IMR-90 (cell line): Measurements from ENCODE around the gene TSPO. TPM values are rescaled to one million over a fixed set of nuclear protein-coding genes. Genes with fewer than 3 reads are reported as not detected.

Experiments
- ATAC-seq: fragments of 200-7000 bp; cut with Tn5 transposase; 2 replicates; pipeline ENCODE4 v1.9.1; 2020; ENCODE audit warnings: low read depth, mild to moderate bottlenecking, moderate library complexity
- BruUV-seq: library from RNA; stranded (reverse); fragments of 400-500 nt; replicated peaks from 2 replicates; lab custom pipeline; 2021; lab: Mats Ljungman, UMichigan
- CTCF ChIA-PET: fragments of 300-600 bp; formaldehyde crosslinking; extraction: SDS; loops from one replicate; lab custom pipeline; 2021; ENCODE audit warnings: antibody characterized with exemption; lab: Yijun Ruan, JAX
- POLR2A ChIA-PET: fragments of 300-600 bp; sonication (Branson Sonifier 250); formaldehyde crosslinking; loops from one replicate; lab custom pipeline; 2022; ENCODE audit warnings: antibody characterized with exemption; ENCODE audit not compliant: unreplicated experiment; lab: Charles Lee
- DNase-seq: peaks from one replicate; pipeline ENCODE4 v3.0.0; 2013
- H2AFZ ChIP-seq: replicated peaks from 2 replicates; pipeline ENCODE3; 2013; ENCODE audit warnings: low read length, mild to moderate bottlenecking; ENCODE audit not compliant: poor library complexity
- H2AK5ac ChIP-seq: 2 replicates; pipeline ENCODE4 v1.6.1; 2013; ENCODE audit warnings: low read depth, low read length, inconsistent platforms
- H2AK9ac ChIP-seq: replicated peaks from 2 replicates; pipeline ENCODE3; 2013; ENCODE audit warnings: mild to moderate bottlenecking, low read depth, low read length, moderate library complexity; ENCODE audit not compliant: poor library complexity
- H2BK120ac ChIP-seq: 2 replicates; pipeline ENCODE4 v1.6.1; 2013; ENCODE audit warnings: low read depth, low read length, inconsistent platforms
- H2BK15ac ChIP-seq: 3 replicates; pipeline ENCODE4 v1.6.1; 2013; ENCODE audit warnings: low read depth, low read length, inconsistent platforms
- H2BK20ac ChIP-seq: 2 replicates; pipeline ENCODE4 v1.6.1; 2013; ENCODE audit warnings: low read depth, mild to moderate bottlenecking, inconsistent platforms, low read length, moderate library complexity
- H2BK5ac ChIP-seq: 2 replicates; pipeline ENCODE4 v1.6.1; 2013; ENCODE audit warnings: mild to moderate bottlenecking, low read depth, low read length, inconsistent platforms; ENCODE audit not compliant: poor library complexity, severe bottlenecking
- H3K14ac ChIP-seq: replicated peaks from 2 replicates; pipeline ENCODE4 v1.6.1; 2013; ENCODE audit warnings: low read depth, low read length, inconsistent platforms
- H3K18ac ChIP-seq: 2 replicates; pipeline ENCODE4 v1.6.1; 2013; ENCODE audit warnings: low read depth, low read length, control low read depth
- H3K23ac ChIP-seq: 2 replicates; pipeline ENCODE4 v1.6.1; 2013; ENCODE audit warnings: low read depth, low read length, inconsistent platforms
- H3K27ac ChIP-seq: 2 replicates; pipeline ENCODE4 v1.5.1; 2013; ENCODE audit warnings: mild to moderate bottlenecking, control low read depth, low read length; ENCODE audit not compliant: insufficient read depth
- H3K27me3 ChIP-seq: 2 replicates; pipeline ENCODE4 v1.6.1; 2013; ENCODE audit warnings: low read length; ENCODE audit not compliant: control insufficient read depth, insufficient read depth
- H3K36me3 ChIP-seq: 2 replicates; pipeline ENCODE4 v1.6.1; 2013; ENCODE audit warnings: low read length, mixed read lengths; ENCODE audit not compliant: control insufficient read depth, insufficient read depth
- H3K4ac ChIP-seq: 2 replicates; pipeline ENCODE4 v1.6.1; 2013; ENCODE audit warnings: low read depth, low read length, inconsistent platforms
- H3K4me1 ChIP-seq: 2 replicates; pipeline ENCODE4 v1.6.1; 2013; ENCODE audit warnings: low read length, mixed read lengths; ENCODE audit not compliant: control insufficient read depth, insufficient read depth
- H3K4me2 ChIP-seq: 2 replicates; pipeline ENCODE4 v1.6.1; 2013; ENCODE audit warnings: low read depth, mild to moderate bottlenecking, control low read depth, low read length, moderate library complexity
- H3K4me3 ChIP-seq: 2 replicates; pipeline ENCODE4 v1.5.1; 2013; ENCODE audit warnings: low read depth, mild to moderate bottlenecking, control low read depth, low read length, moderate library complexity; ENCODE audit not compliant: insufficient read depth
- H3K56ac ChIP-seq: 2 replicates; pipeline ENCODE4 v1.6.1; 2013; ENCODE audit warnings: low read length, inconsistent platforms; ENCODE audit not compliant: insufficient read depth; ENCODE audit errors: extremely low read depth
- H3K79me1 ChIP-seq, 2 experiments: 2 replicates each; pipeline ENCODE4 v1.6.1; 2013; ENCODE audit warnings: low read length in 2 of 2, inconsistent platforms in 1 of 2, low read depth in 1 of 2
- H3K9ac ChIP-seq: 2 replicates; pipeline ENCODE4 v1.6.1; 2013; ENCODE audit warnings: low read depth, low read length, control low read depth
- H3K9me1 ChIP-seq: 2 replicates; pipeline ENCODE4 v1.6.1; 2013; ENCODE audit warnings: low read length, inconsistent platforms; ENCODE audit not compliant: insufficient read depth
- H3K9me3 ChIP-seq: 2 replicates; pipeline ENCODE4 v1.6.1; 2013; ENCODE audit warnings: low read length; ENCODE audit not compliant: control insufficient read depth, insufficient read depth
- H4K20me1 ChIP-seq: 2 replicates; pipeline ENCODE4 v1.6.1; 2013; ENCODE audit warnings: low read length, inconsistent platforms; ENCODE audit not compliant: insufficient read depth
- H4K5ac ChIP-seq: 2 replicates; pipeline ENCODE4 v1.6.1; 2013; ENCODE audit warnings: mild to moderate bottlenecking, low read depth, low read length, control low read depth
- H4K8ac ChIP-seq, 2 experiments: 2 replicates each; pipeline ENCODE4 v1.6.1; 2013; ENCODE audit warnings: low read depth in 2 of 2, low read length in 2 of 2, control low read depth in 1 of 2, inconsistent platforms in 1 of 2
- H4K91ac ChIP-seq: 2 replicates; pipeline ENCODE4 v1.6.1; 2013; ENCODE audit warnings: low read depth, low read length, inconsistent platforms; ENCODE audit not compliant: insufficient read depth
- BHLHE40 ChIP-seq: fragments of 150-350 bp; IDR thresholded peaks from 2 replicates; pipeline ENCODE4 v1.6.1; 2016; ENCODE audit warnings: mild to moderate bottlenecking, low read depth, low read length
- CEBPB ChIP-seq: IDR thresholded peaks from 2 replicates; pipeline ENCODE4 v1.6.1; 2012; ENCODE audit warnings: low read depth, low read length, improper control_type of control experiment
- CHD1 ChIP-seq: IDR thresholded peaks from 2 replicates; pipeline ENCODE4 v1.6.1; 2012; ENCODE audit warnings: low read depth, low read length, improper control_type of control experiment
- MAZ ChIP-seq: IDR thresholded peaks from 2 replicates; pipeline ENCODE4 v1.6.1; 2012; ENCODE audit warnings: low read depth, mild to moderate bottlenecking, low read length, improper control_type of control experiment, moderate library complexity, borderline replicate concordance
- MXI1 ChIP-seq: IDR thresholded peaks from 2 replicates; pipeline ENCODE4 v1.6.1; 2012; ENCODE audit warnings: low read depth, mild to moderate bottlenecking, low read length, moderate library complexity, borderline replicate concordance
- RCOR1 ChIP-seq: IDR thresholded peaks from 2 replicates; pipeline ENCODE4 v1.6.1; 2012; ENCODE audit warnings: mild to moderate bottlenecking, low read length, improper control_type of control experiment; ENCODE audit not compliant: insufficient replicate concordance
- SMC3 ChIP-seq: fragments of 150-350 bp; IDR thresholded peaks from 2 replicates; pipeline ENCODE4 v1.6.1; 2016; ENCODE audit warnings: low read depth, mild to moderate bottlenecking, antibody characterized with exemption, low read length, moderate library complexity
- WGBS, 2 experiments: methylation state at CpG; one replicate each; pipeline versions ENCODE4 v1.1.5 to v1.1.7; 2013; ENCODE audit warnings: missing lambda C conversion rate in 2 of 2; ENCODE audit not compliant: insufficient read length in 1 of 2; ENCODE audit errors: extremely low coverage in 2 of 2; 5-methylcytosine and 5-hydroxymethylcytosine counted together
- dilution Hi-C: fragments of 300-500 bp; cut with HindIII; formaldehyde crosslinking; loops from one replicate; pipeline ENCODE4 v1.14.3; 2018; ENCODE audit warnings: low sequenced_read_pairs; ENCODE audit not compliant: unreplicated experiment
- in situ Hi-C: fragments of 300-500 bp; cut with MboI; formaldehyde crosslinking; loops from 3 replicates; pipeline ENCODE4 v1.14.3; 2019; ENCODE audit warnings: low sequenced_read_pairs, inconsistent platforms, mixed read lengths
- intact Hi-C: fragments of 100-400 bp; cut with micrococcal nuclease; formaldehyde crosslinking; loops from 2 replicates; pipeline ENCODE4 v1.10.0; 2022
- polyA plus RNA-seq, 3 experiments: library from polyadenylated mRNA; depleted of rRNA; stranded (reverse); fragments of >200 nt; gene quantifications; 2 replicates each; pipeline ENCODE4 v1.2.3, GENCODE V29; 2012; ENCODE audit warnings: low replicate concordance in 1 of 3
- total RNA-seq: library from RNA; depleted of rRNA; stranded (reverse); fragments of >200 nt; gene quantifications from 2 replicates; pipeline ENCODE4 v1.2.3, GENCODE V29; 2012
- TF ChIP-seq, protein P1 (sequence below): fragments of 150-350 bp; IDR thresholded peaks from 2 replicates; pipeline ENCODE4 v1.6.1; 2016; ENCODE audit warnings: low read depth, mild to moderate bottlenecking, low read length, moderate library complexity, borderline replicate concordance
- TF ChIP-seq, protein P2 (sequence below): fragments of 150-350 bp; IDR thresholded peaks from 2 replicates; pipeline ENCODE4 v1.6.1; 2017; ENCODE audit warnings: mild to moderate bottlenecking, antibody characterized with exemption, low read length, low read depth

TSPO gene
- total and polyA plus RNA-seq, 2 of the 4 experiments (the other 2 are of a cell fraction) = 115 to 297 TPM

DNA sequence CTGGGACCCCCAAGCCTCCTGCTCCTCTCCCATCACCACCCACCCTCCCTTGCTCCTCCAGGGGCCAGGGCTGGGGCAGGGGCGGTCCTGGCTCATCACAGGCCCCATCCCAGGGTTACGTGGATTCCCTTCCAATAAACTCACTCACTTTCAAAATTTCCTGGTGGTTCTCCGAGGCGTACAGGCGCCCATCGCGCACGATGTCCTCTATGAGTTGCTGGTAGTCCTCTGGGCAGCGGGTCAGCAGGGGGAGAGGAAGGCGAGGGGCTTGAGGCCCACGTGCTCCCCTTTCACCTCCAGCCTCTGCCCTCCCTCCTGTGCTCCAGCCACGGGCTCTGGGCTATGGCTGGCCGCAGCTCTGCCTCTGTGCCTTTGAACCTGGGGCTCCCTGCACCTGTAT, 56.0 kb downstream of the TSPO start:
- no peak overlapping the region for H3K18ac ChIP-seq
- intact Hi-C loops (no loop called here), dilution Hi-C loops (no loop called here), in situ Hi-C loops (no loop called here)
- H2AFZ ChIP-seq = no peak overlapping the region
- no peaks in the 10 kb centered on the region for H4K20me1 ChIP-seq
- ChIA-PET CTCF (no interaction called here), POLR2A (no interaction called here)
- no peak overlapping the region for H3K14ac ChIP-seq
- no peak overlapping the region for H4K91ac ChIP-seq
- 36% methylated on average over 3 of the region's 13 CpGs; no CpG with 5 or more reads in 1 of the 2 experiments for WGBS, 2 experiments
- no TSS peak for BruUV-seq
- peaks cover 21% of the 10 kb centered on the region; the same call in 1 of the 2 replicates for H3K27me3 ChIP-seq
- H4K5ac ChIP-seq = no peak overlapping the region
- no peak overlapping the region for H3K9ac ChIP-seq
- no peak overlapping the region for H3K4me3 ChIP-seq
- H3K23ac ChIP-seq = no peak overlapping the region
- TF ChIP-seq SMC3 (no peak), MXI1 (no peak), CEBPB (no peak), CHD1 (no peak), MAZ (no peak), RCOR1 (no peak), BHLHE40 (no peak)
- TF ChIP-seq, protein P1, sequence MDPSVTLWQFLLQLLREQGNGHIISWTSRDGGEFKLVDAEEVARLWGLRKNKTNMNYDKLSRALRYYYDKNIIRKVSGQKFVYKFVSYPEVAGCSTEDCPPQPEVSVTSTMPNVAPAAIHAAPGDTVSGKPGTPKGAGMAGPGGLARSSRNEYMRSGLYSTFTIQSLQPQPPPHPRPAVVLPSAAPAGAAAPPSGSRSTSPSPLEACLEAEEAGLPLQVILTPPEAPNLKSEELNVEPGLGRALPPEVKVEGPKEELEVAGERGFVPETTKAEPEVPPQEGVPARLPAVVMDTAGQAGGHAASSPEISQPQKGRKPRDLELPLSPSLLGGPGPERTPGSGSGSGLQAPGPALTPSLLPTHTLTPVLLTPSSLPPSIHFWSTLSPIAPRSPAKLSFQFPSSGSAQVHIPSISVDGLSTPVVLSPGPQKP = no peak
- TF ChIP-seq, protein P2, sequence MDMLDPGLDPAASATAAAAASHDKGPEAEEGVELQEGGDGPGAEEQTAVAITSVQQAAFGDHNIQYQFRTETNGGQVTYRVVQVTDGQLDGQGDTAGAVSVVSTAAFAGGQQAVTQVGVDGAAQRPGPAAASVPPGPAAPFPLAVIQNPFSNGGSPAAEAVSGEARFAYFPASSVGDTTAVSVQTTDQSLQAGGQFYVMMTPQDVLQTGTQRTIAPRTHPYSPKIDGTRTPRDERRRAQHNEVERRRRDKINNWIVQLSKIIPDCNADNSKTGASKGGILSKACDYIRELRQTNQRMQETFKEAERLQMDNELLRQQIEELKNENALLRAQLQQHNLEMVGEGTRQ = no peak
- H2BK5ac ChIP-seq = no peak overlapping the region
- H3K36me3 ChIP-seq = no peaks in the 10 kb centered on the region
- no peaks in the 10 kb centered on the region for H3K79me1 ChIP-seq
- no peak overlapping the region for H3K27ac ChIP-seq
- no peaks in the 10 kb centered on the region for H3K9me1 ChIP-seq
- no peak overlapping the region for H2AK5ac ChIP-seq
- no peak overlapping the region for H3K4me2 ChIP-seq
- peaks cover 2% of the 10 kb centered on the region; the same call in 1 of the 2 replicates for H3K4me1 ChIP-seq
- no peak for ATAC-seq
- H2AK9ac ChIP-seq = no peak overlapping the region
- H3K56ac ChIP-seq = no peak overlapping the region
- no peak overlapping the region for H3K4ac ChIP-seq
- no peak overlapping the region for H2BK120ac ChIP-seq
- no peak for DNase-seq
- no peak overlapping the region for H2BK15ac ChIP-seq
- no peaks in the 10 kb centered on the region for H3K9me3 ChIP-seq
- no peak overlapping the region for H4K8ac ChIP-seq
- no peak overlapping the region for H2BK20ac ChIP-seq
